Measurements from ENCODE around the gene PPIF. TPM values are rescaled to one million over a fixed set of nuclear protein-coding genes. Genes with fewer than 3 reads are reported as not detected.

Gene PPIF
- total RNA-seq, 3 donors from 2014 or later: 16.0 to 39.3 (median 30.7) TPM

DNA sequence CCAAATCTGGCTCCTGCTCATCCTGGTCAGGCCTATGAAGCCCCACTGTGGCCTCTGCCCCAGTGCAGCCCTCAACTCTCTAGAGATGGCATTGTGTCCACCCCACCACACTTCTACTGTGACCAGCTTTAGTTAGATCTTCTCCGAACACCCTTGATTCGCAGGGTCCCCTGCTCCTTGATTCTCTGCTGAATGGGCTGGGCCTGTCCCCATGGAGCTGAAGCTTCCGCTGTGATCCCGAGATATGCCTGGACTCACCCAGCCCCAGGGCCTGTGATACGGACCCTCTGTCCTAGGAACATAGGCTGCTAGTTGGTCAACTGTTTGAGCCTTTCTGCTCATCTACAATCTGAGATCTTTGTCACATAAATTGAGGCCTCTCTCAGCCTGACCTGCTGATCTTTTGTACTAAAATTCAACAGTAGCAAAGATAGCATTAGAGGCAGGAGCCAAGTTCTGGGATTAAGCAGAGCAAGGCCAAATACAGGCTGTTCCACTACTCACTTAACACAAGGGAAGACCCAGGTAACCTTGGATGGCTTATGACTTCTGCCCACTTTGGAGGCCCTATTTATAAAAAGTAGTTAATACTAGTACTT lies 6.5 kb upstream of the PPIF start:
- no peak for DNase-seq (ENCODE audit: low spot score in 2 of 2)
- intact Hi-C loops (cut with DNase I; ENCODE audit: low total_unique reads): no loop called here
- H3K27ac ChIP-seq: peak overlapping the region in 1 of 2 donors; percentile 50
- no peaks in the 10 kb centered on the region for H3K4me1 ChIP-seq
- H3K36me3 ChIP-seq: no peaks in the 10 kb centered on the region
- no peaks in the 10 kb centered on the region for H3K27me3 ChIP-seq
- H3K4me3 ChIP-seq: no peak overlapping the region
- H3K9me3 ChIP-seq: no peaks in the 10 kb centered on the region
- no peak for TF ChIP-seq POLR2AphosphoS5 (IDR thresholded peaks at IDR 0.05)
- TF ChIP-seq, protein P1, sequence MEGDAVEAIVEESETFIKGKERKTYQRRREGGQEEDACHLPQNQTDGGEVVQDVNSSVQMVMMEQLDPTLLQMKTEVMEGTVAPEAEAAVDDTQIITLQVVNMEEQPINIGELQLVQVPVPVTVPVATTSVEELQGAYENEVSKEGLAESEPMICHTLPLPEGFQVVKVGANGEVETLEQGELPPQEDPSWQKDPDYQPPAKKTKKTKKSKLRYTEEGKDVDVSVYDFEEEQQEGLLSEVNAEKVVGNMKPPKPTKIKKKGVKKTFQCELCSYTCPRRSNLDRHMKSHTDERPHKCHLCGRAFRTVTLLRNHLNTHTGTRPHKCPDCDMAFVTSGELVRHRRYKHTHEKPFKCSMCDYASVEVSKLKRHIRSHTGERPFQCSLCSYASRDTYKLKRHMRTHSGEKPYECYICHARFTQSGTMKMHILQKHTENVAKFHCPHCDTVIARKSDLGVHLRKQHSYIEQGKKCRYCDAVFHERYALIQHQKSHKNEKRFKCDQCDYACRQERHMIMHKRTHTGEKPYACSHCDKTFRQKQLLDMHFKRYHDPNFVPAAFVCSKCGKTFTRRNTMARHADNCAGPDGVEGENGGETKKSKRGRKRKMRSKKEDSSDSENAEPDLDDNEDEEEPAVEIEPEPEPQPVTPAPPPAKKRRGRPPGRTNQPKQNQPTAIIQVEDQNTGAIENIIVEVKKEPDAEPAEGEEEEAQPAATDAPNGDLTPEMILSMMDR (IDR thresholded peaks at IDR 0.05): no peak
- TF ChIP-seq POLR2A (IDR thresholded peaks at IDR 0.05): no peak

DNA sequence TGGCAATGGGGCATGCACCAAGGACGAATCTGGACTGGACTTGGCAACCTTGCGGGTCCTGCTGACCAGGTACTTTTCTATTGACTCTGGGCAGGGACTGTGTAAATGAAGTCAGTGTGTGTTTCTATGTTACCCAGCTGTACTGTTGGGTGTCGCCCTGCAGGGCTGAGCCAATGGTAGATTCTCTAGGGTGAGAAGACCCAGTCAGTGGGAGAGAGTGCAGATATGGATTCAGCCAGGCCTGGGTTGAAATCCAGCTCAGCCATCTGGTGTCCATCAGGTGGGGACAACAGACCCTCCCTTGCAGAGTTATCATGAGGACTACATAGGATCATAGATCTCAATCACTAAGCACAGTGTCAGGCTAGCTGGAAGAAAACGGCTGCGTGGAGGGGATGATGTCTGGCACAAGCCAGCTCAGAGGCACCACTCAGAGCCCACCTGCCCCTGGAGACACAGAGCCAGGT lies 4.9 kb upstream of the PPIF start:
- TF ChIP-seq POLR2A (IDR thresholded peaks at IDR 0.05) (no peak), POLR2AphosphoS5 (IDR thresholded peaks at IDR 0.05) (no peak)
- no peaks in the 10 kb centered on the region for H3K4me1 ChIP-seq
- intact Hi-C loops (cut with DNase I; ENCODE audit: low total_unique reads): no loop called here
- peak overlapping the region in 1 of 2 donors; percentile 13 for H3K27ac ChIP-seq
- no peaks in the 10 kb centered on the region for H3K36me3 ChIP-seq
- DNase-seq (ENCODE audit: low spot score in 2 of 2): no peak
- no peak overlapping the region for H3K4me3 ChIP-seq
- H3K27me3 ChIP-seq: no peaks in the 10 kb centered on the region
- H3K9me3 ChIP-seq: no peaks in the 10 kb centered on the region

GRCh38 chr10:79342811-79343561 lies 4.3 kb upstream of the PPIF start:
- Histone ChIP-seq H3K27me3 (no peaks in the 10 kb centered on the region), H3K36me3 (no peaks in the 10 kb centered on the region), H3K9me3 (no peaks in the 10 kb centered on the region), H3K4me1 (no peaks in the 10 kb centered on the region), H3K27ac (peak overlapping the region in 1 of 2 donors; percentile 13), H3K4me3 (no peak overlapping the region)
- intact Hi-C loops (cut with DNase I; ENCODE audit: low total_unique reads): no loop called here
- DNase-seq (ENCODE audit: low spot score in 2 of 2): peak in 1 of 2 donors; percentile 55
- TF ChIP-seq POLR2AphosphoS5 (IDR thresholded peaks at IDR 0.05) (no peak), POLR2A (IDR thresholded peaks at IDR 0.05) (no peak)
- TF ChIP-seq, protein P1 (IDR thresholded peaks at IDR 0.05): no peak

DNA sequence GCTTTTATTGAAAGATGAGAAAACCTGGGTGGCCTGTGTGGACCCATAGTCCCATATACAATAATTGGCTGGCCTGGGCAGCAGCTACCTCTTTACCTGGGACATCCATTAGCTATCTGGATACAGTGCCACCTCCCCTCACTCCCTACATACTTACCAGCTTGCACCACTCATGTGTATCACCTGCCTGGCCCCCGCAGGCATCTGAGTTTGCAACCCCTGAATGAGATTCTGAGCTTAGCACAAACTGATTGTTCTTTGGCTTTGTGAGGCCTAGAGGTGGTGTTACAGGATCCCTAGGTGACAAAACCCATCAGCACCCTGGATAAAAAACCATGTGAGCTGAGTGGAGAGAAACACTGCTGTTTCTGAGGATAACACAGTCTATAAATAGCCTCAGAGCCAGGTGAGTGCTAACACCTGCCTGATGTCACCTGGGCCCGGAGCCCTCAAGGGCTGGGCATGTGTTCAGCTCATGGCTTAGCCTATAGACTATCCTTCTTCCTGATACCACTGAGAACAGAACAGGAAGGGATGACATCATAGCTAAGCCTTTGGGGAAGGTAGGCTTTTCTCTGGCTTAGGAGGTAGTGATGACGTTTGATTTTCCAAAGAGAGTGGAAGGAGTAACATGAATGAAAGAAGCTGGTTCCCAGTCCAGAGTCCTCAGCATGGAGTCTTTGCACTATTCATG lies 2.6 kb upstream of the PPIF start:
- no peak for DNase-seq (ENCODE audit: low spot score in 2 of 2)
- H3K27ac ChIP-seq: no peak overlapping the region
- no peaks in the 10 kb centered on the region for H3K9me3 ChIP-seq
- no peaks in the 10 kb centered on the region for H3K4me1 ChIP-seq
- H3K36me3 ChIP-seq: no peaks in the 10 kb centered on the region
- intact Hi-C loops (cut with DNase I; ENCODE audit: low total_unique reads): no loop called here
- TF ChIP-seq, protein P1 (IDR thresholded peaks at IDR 0.05): no peak
- TF ChIP-seq POLR2A (IDR thresholded peaks at IDR 0.05) (no peak), POLR2AphosphoS5 (IDR thresholded peaks at IDR 0.05) (no peak)
- no peaks in the 10 kb centered on the region for H3K27me3 ChIP-seq
- H3K4me3 ChIP-seq: no peak overlapping the region

GRCh38 chr10:79345241-79346011 lies 1.8 kb upstream of the PPIF start:
- TF ChIP-seq, protein P1 (IDR thresholded peaks at IDR 0.05): no peak
- H3K4me3 ChIP-seq: no peak overlapping the region
- no peaks in the 10 kb centered on the region for H3K27me3 ChIP-seq
- no peaks in the 10 kb centered on the region for H3K4me1 ChIP-seq
- H3K36me3 ChIP-seq: no peaks in the 10 kb centered on the region
- DNase-seq (ENCODE audit: low spot score in 2 of 2): no peak
- intact Hi-C loops (cut with DNase I; ENCODE audit: low total_unique reads): no loop called here
- no peak overlapping the region for H3K27ac ChIP-seq
- no peaks in the 10 kb centered on the region for H3K9me3 ChIP-seq

All from breast epithelium (tissue), 4 donors.